GM23338 (cell line): ENCODE measurements around the gene SLC28A1. TPM values are rescaled to one million over a fixed set of nuclear protein-coding genes. Genes with fewer than 3 reads are reported as not detected.

Experiments
- ATAC-seq: fragments of 200-7000 bp; cut with Tn5 transposase; 3 replicates; pipeline ENCODE4 v1.9.1; 2020
- DNase-seq: peaks from one replicate; pipeline ENCODE4 v3.0.0-alpha.2; 2015; ENCODE audit warnings: low spot score
- H2AFZ ChIP-seq: fragments of 200-600 bp; sonication (generic); 2 replicates; pipeline ENCODE4 v1.8.0; 2016; ENCODE audit warnings: antibody characterized with exemption, mild to moderate bottlenecking, moderate library complexity
- H3F3A ChIP-seq: fragments of 200-600 bp; sonication (generic); replicated peaks from 2 replicates; pipeline ENCODE4 v1.8.0; 2017; ENCODE audit warnings: antibody characterized with exemption, mixed run types, low read depth
- H3K27ac ChIP-seq: fragments of 200-600 bp; sonication (generic); 2 replicates; pipeline ENCODE4 v1.6.1; 2016; ENCODE audit warnings: low read depth
- H3K27me3 ChIP-seq: fragments of 200-600 bp; sonication (generic); 2 replicates; pipeline ENCODE4 v1.8.0; 2016; ENCODE audit warnings: mild to moderate bottlenecking, mixed run types, moderate library complexity; ENCODE audit not compliant: insufficient read depth
- H3K36me3 ChIP-seq: fragments of 200-600 bp; sonication (generic); 2 replicates; pipeline ENCODE4 v1.8.0; 2016; ENCODE audit warnings: mild to moderate bottlenecking; ENCODE audit not compliant: insufficient read depth
- H3K4me1 ChIP-seq: fragments of 200-600 bp; sonication (generic); 2 replicates; pipeline ENCODE4 v1.8.0; 2016; ENCODE audit warnings: mild to moderate bottlenecking, moderate library complexity; ENCODE audit not compliant: insufficient read depth
- H3K4me2 ChIP-seq: fragments of 200-600 bp; sonication (generic); 2 replicates; pipeline ENCODE4 v1.7.1; 2017; ENCODE audit warnings: mixed run types
- H3K4me3 ChIP-seq: fragments of 200-600 bp; sonication (generic); 2 replicates; pipeline ENCODE4 v1.6.1; 2016; ENCODE audit warnings: mixed run types
- H3K79me2 ChIP-seq: fragments of 200-600 bp; sonication (generic); replicated peaks from 2 replicates; pipeline ENCODE4 v1.8.0; 2017; ENCODE audit warnings: mild to moderate bottlenecking; ENCODE audit not compliant: insufficient read depth
- H3K9me2 ChIP-seq: fragments of 200-600 bp; sonication (generic); 2 replicates; pipeline ENCODE4 v1.8.0; 2017; ENCODE audit not compliant: insufficient read depth
- H4K20me1 ChIP-seq: fragments of 200-600 bp; sonication (generic); replicated peaks from 2 replicates; pipeline ENCODE4 v1.8.0; 2017; ENCODE audit warnings: mild to moderate bottlenecking; ENCODE audit not compliant: insufficient read depth
- H3K27ac Mint-ChIP-seq: 2 replicates; pipeline ENCODE4 v1.8.0; 2020; ENCODE audit warnings: inconsistent platforms, mild to moderate bottlenecking, moderate library complexity, mixed read lengths
- H3K27me3 Mint-ChIP-seq: 3 replicates; pipeline ENCODE4 v1.8.0; 2022; ENCODE audit warnings: low read depth, mild to moderate bottlenecking, moderate library complexity, mixed read lengths, inconsistent platforms; ENCODE audit not compliant: insufficient read depth, poor library complexity
- H3K36me3 Mint-ChIP-seq: 3 replicates; pipeline ENCODE4 v1.8.0; 2021; ENCODE audit warnings: low read depth, mild to moderate bottlenecking, inconsistent platforms, moderate library complexity, mixed read lengths
- H3K4me1 Mint-ChIP-seq: 3 replicates; pipeline ENCODE4 v1.8.0; 2020; ENCODE audit warnings: mild to moderate bottlenecking, inconsistent platforms, mixed read lengths
- H3K4me3 Mint-ChIP-seq: 3 replicates; pipeline ENCODE4 v1.8.0; 2021; ENCODE audit warnings: moderate library complexity, mild to moderate bottlenecking, inconsistent platforms, mixed read lengths
- H3K9me3 Mint-ChIP-seq: 3 replicates; pipeline ENCODE4 v1.8.0; 2020; ENCODE audit warnings: moderate library complexity, mild to moderate bottlenecking, inconsistent platforms, mixed read lengths
- CREB1 ChIP-seq: fragments of 250-450 bp; sonication (Bioruptor Pico); IDR thresholded peaks from 2 replicates; pipeline ENCODE4 v1.5.0; 2020; ENCODE audit warnings: low read depth, mild to moderate bottlenecking, moderate library complexity
- CTCF ChIP-seq, 2 experiments: fragments of 200-600 bp in 1 of 2; sonication (generic) in 1 of 2; conservative IDR thresholded peaks; 2 replicates each; pipeline versions ENCODE4 v1.5.1 to v1.6.1; 2016 to 2017; ENCODE audit warnings: antibody characterized with exemption in 2 of 2, low read depth in 2 of 2, mild to moderate bottlenecking in 2 of 2, moderate library complexity in 1 of 2
- ETS1 ChIP-seq: IDR thresholded peaks from 2 replicates; pipeline ENCODE4 v1.6.1; 2016; ENCODE audit warnings: antibody characterized with exemption
- JUNB ChIP-seq: IDR thresholded peaks from one replicate; pipeline ENCODE4 v1.6.1; 2016; ENCODE audit warnings: antibody characterized with exemption; ENCODE audit not compliant: unreplicated experiment
- NANOG ChIP-seq: IDR thresholded peaks from 2 replicates; pipeline ENCODE4 v1.6.1; 2016; ENCODE audit warnings: antibody characterized with exemption, borderline replicate concordance
- ZNF331 ChIP-seq: fragments of 250-450 bp; sonication (Bioruptor Pico); IDR thresholded peaks from 2 replicates; pipeline ENCODE4 v1.5.0; 2020; ENCODE audit warnings: low read depth, mild to moderate bottlenecking, moderate library complexity
- ZNF462 ChIP-seq: fragments of 250-450 bp; sonication (Bioruptor Pico); IDR thresholded peaks from 2 replicates; pipeline ENCODE4 v1.5.0; 2020; ENCODE audit warnings: mild to moderate bottlenecking, moderate library complexity
- polyA plus RNA-seq: library from polyadenylated mRNA; unstranded; fragments of >200 nt; fragmentation: Nextera tagmentation; extraction: Ambion mirVana; gene quantifications from 2 replicates; pipeline ENCODE4 v1.2.1, GENCODE V29; 2016
- total RNA-seq: library from RNA; depleted of rRNA; stranded (reverse); fragments of >200 nt; shearing (Covaris generic); gene quantifications from 2 replicates; pipeline ENCODE4 v1.2.3, GENCODE V29; 2014

SLC28A1 gene
- total and polyA plus RNA-seq, 2 experiments from 2014 or later = not detected

GRCh38 chr15:84858231-84858630, 26.2 kb upstream of the SLC28A1 start (continued):
- TF ChIP-seq ZNF462 (CRISPR knock-in tag) (no peak), CREB1 (no peak), NANOG (no peak), CTCF (conservative IDR thresholded peaks at IDR 0.05; ENCODE audit: low read depth in 2 of 2) (no peak), ZNF331 (CRISPR knock-in tag) (no peak)

- Histone ChIP-seq H3K4me3 (no peak overlapping the region), H3F3A (no peaks in the 10 kb centered on the region), H3K4me1 (no peaks in the 10 kb centered on the region), H3K36me3 (peaks cover 3% of the 10 kb centered on the region; the same call in 1 of the 2 replicates), H3K9me2 (no peaks in the 10 kb centered on the region), H2AFZ (no peak overlapping the region), H3K27me3 (no peaks in the 10 kb centered on the region), H4K20me1 (no peaks in the 10 kb centered on the region; the same call in 1 of the 2 replicates), H3K4me2 (no peak overlapping the region), H3K79me2 (no peaks in the 10 kb centered on the region), H3K27ac (no peak overlapping the region)
- ATAC-seq (no peak), DNase-seq (no peak)
- no peaks in the 10 kb centered on the region; the same call in 2 of the 3 replicates for H3K4me1 Mint-ChIP-seq
- peaks cover 5% of the 10 kb centered on the region for H3K36me3 Mint-ChIP-seq
- H3K27me3 Mint-ChIP-seq = peaks cover 1% of the 10 kb centered on the region
- H3K4me3 Mint-ChIP-seq = no peak overlapping the region
- H3K27ac Mint-ChIP-seq = no peak overlapping the region
- no peaks in the 10 kb centered on the region; the same call in 2 of the 3 replicates for H3K9me3 Mint-ChIP-seq
- TF ChIP-seq ETS1 (no peak), NANOG (no peak), ZNF331 (CRISPR knock-in tag) (no peak), JUNB (no peak)
Measured at GRCh38 chr15:84859144-84859543, 25.3 kb upstream of the SLC28A1 start.
